Cortex of kidney (tissue), 1 donor: Measurements from ENCODE around the gene C16orf54.
"Not testable (repeated sequence)": the region's sequence is repeated elsewhere in the genome, so short reads cannot be mapped to it uniquely, and the experiment has no call there.

Experiments used
- DNase-seq: peaks from one replicate; lab custom pipeline; 2025; lab: John Stamatoyannopoulos, UW

Gene C16orf54, protein sequence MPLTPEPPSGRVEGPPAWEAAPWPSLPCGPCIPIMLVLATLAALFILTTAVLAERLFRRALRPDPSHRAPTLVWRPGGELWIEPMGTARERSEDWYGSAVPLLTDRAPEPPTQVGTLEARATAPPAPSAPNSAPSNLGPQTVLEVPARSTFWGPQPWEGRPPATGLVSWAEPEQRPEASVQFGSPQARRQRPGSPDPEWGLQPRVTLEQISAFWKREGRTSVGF

GRCh38 chr16:29745853-29746345 lies at the start of gene C16orf54:
Gene C16orf54 (minus strand): TSS chr16:29745990. CDS start chr16:29744951, 1,039 bp downstream.
- DNase-seq: no peak

DNA sequence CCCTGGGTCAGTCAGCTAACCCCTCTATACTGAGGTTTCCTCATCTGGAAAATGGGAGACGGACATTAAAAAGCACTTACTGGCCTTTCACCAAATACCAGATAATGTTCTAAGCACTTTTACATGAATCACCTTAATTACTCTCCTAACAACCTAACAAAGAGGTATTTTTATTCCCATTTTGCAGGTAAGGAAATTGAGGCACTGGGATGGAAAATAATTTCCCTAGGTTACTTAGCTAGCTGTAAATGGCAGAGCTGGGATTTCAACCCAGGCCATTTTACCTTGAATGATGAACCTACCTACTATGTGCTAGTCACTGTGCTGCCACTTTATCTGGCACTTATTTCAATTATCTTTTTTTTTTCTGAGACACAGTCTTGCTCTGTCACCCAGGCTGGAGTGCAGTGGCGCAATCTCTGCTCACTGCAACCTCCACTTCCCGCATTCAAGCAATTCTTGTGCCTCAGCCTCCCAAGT lies 48.5 kb upstream of the C16orf54 start:
- DNase-seq: no peak

DNA sequence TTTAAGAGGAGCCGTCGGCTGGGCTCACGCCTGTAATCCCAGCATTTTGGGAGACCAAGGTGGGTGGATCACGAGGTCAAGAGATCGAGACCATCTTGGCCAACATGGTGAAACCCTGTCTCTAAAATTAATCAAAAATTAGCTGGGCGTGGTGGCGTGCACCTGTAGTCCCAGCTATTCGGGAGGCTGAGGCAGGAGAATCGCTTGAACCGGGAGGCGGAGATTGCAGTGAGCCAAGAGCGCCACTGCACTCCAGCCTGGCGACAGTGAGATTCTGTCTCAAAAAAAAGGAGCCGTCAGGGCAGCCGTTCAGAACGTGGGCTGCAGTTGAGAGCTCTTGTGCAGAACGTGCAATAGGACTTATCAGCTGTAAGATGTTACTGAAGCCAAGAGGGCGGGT lies 47.4 kb upstream of the C16orf54 start:
- not testable (repeated sequence) for DNase-seq

DNA sequence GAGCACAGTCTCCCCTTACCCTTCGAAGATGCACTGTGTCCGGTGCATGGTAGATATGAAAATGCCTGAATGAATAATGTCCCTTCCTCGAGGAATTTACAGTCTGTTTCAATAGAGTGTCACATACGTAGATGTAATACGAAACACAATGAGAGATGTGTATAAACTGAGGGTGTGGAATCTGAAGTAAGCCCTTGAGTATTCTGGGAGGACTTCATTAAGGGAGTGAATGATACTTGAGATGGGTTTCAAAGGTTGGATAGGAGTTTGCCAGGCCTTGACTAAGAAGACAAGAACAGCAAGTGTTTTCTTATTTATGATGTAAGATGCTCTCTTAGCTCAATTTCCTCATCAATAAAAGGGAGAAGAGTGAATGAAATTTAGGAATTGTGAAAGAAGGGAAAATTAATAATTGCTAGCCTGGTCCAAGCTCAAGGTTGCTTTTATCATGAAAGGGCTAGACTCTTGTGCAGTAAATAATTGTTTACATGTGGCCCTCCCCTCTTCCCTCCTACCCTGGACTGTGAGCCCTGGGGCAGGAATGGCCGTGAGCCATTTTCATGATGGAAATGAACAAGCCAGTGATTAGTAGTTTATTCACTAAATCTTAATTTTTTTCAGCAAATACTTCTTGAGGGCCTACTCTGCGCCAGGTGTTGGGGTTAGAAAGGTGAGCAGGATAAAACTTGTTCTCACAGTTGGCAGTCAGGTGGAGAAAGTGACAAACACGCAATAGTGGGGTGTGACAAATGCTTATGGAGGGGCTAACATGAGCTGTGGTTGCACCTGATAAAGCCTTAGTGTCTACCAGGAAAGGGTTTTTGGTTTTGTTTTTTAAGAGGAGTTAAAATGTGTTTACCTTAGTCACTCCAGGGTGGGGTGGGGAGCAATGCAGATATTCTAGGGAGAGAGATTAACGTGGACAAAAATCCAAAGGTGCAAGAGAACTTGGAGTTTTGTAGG lies 46.3 kb upstream of the C16orf54 start:
- DNase-seq: no peak

- DNase-seq: no peak
Observed at GRCh38 chr16:29790949-29791844, 45.4 kb upstream of the C16orf54 start.

GRCh38 chr16:29790183-29790948 lies 44.6 kb upstream of the C16orf54 start, which contains the start of gene KIF22:
Gene KIF22 (plus strand): TSS chr16:29790751. CDS start chr16:29790760, 9 bp downstream.
- DNase-seq: peak; percentile 48

DNA sequence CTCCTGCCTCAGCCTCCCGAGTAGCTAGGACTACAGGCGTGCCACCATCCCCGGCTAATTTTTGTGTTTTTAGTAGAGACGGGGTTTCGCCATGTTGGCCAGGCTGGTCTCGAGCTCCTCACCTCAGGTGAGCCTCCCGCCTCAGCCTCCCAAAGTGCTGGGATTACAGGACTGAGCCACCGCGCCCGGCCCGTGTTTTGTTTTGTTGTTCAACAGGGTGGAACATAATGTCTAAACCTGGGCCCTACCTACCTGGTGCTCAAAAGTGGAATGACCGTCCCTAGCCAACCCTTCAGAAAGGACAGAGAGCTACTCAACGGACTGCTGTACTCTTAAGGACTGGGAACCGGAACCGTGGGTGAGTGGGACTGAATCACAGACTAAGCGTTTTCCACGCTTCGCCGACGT lies 44.0 kb upstream of the C16orf54 start:
- no peak for DNase-seq

- DNase-seq: not testable (repeated sequence)
Observed at GRCh38 chr16:29787155-29787554, 41.4 kb upstream of the C16orf54 start.

- no peak for DNase-seq
Observed at GRCh38 chr16:29784901-29785500, 39.2 kb upstream of the C16orf54 start.

- DNase-seq: no peak
Observed at GRCh38 chr16:29784157-29784556, 38.4 kb upstream of the C16orf54 start.

DNA sequence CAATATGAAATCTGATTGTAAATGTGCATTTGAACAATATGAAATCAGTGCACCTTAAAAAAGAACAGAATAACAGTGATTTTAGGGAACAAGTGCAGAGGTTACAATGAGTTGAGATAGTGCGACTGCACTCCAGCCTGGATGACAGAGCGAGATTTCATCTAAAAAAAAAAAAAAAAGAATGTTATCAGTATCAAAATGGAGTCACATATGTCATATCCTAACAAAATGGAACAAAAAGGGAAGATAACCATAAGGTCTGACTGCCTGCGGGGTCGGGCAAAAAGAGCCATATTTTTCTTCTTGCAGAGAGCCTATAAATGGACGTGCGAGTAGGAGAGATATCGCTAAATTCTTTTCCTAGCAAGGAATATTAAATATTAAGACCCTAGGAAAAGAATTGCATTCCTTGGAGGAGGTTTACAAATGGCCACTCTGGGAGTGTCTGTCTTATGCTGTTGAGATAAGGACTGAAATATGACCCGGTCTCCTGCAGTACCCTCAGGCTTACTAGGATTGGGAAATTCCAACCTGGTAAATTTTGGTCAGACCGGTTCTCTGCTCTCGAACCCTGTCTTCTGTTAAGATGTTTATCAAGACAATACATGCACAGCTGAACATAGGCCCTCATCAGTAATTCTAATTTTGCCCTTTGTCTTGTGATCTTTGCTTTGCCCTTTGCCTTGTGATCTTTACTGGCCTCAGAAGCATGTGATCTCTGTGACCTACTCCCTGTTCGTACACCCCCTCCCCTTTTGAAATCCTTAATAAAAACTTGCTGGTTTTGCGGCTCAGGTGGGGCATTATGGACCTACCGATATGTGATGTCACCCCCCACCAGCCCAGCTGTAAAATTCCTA lies 37.5 kb upstream of the C16orf54 start:
- DNase-seq: not testable (repeated sequence)

DNA sequence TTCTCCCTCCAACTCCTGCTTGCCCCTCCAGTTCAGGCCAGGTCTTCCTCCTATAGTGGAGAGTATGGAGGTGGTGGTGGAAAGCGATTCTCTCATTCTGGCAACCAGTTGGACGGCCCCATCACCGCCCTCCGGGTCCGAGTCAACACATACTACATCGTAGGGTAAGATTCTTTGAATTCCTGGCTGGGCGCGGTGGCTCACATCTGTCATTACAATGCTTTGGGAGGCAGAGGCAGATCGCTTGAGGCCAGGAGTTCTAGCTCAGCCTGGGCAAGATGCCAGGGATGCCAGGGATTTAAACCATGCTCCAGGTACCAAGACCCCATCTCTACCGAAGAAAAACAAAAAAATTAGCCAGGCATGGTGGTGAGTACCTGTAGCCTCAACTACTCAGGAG lies 33.7 kb upstream of the C16orf54 start:
- no peak for DNase-seq

DNA sequence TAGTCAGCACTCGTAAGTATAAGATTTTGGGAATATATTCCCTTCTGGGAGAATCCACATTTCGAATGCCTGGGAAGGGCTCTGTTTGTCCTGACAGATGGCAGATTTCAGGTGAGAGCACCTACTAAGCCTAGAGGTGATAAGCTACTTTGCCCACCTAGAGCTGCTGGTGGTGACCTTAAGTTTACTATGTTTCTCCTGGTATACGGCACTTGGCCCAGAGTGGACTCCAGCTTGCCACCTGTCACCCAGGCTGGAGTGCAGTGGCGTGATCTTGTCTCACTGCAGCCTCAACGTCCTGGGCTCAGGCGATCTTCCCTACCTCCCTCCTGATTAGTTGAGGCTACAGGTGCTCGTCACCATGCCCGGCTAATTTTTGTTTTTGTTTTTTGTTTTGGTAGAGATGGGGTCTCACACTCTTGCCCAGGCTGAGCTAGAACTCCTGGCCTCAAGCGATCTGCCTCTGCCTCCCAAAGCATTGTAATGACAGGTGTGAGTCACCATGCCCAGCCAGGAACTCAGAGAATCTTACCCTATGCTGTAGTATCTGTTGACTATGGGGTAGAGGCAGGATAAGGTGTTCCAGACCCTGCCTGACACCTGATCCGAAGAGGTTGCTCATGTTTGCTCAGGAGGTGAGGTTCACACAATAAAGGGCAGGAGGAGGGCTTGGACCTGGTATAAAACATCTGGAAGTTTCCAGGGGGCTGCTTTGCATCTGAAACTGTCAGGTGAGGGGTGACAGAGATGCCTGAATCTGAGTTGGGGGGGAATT lies 32.0 kb upstream of the C16orf54 start, which contains the start of gene ZG16:
TSS of gene ZG16 (plus strand) at position 681 of the 775 bp plus-strand sequence. CDS start 1,011 bp downstream, outside the sequence.
- no peak for DNase-seq

GRCh38 chr16:29775742-29776408 lies 30.1 kb upstream of the C16orf54 start:
- DNase-seq: no peak

GRCh38 chr16:29774730-29775129 lies 28.9 kb upstream of the C16orf54 start:
- no peak for DNase-seq

DNA sequence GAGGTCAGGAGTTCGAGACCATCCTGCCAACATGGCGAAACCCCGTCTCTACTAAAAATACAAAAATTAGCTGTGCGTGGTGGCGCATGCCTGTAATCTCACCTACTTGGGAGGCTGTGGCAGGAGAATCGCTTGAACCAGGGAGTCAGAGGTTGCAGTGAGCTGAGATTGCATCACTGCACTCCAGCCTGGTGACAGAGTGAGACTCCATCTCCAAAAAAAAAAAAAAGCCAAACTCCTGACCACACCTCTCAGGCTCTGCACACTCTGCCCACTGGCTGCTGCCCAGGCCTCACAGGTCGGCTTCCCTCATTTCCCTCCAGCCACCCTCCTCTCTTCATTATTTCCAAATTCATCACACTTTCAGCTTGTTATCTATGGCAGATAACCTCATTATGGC lies 26.5 kb upstream of the C16orf54 start:
- not testable (repeated sequence) for DNase-seq

GRCh38 chr16:29770250-29770929 lies 24.6 kb upstream of the C16orf54 start:
- DNase-seq: no peak
